ENCODE data around the gene TTC39C. TPM values are rescaled to one million over a fixed set of nuclear protein-coding genes. Genes with fewer than 3 reads are reported as not detected.
"Not testable (repeated sequence)": the region's sequence is repeated elsewhere in the genome, so short reads cannot be mapped to it uniquely, and the experiment has no call there.

The TTC39C gene
- total and polyA plus RNA-seq, 7 donors: 0.48 to 2.4 (median 1.2) TPM

DNA sequence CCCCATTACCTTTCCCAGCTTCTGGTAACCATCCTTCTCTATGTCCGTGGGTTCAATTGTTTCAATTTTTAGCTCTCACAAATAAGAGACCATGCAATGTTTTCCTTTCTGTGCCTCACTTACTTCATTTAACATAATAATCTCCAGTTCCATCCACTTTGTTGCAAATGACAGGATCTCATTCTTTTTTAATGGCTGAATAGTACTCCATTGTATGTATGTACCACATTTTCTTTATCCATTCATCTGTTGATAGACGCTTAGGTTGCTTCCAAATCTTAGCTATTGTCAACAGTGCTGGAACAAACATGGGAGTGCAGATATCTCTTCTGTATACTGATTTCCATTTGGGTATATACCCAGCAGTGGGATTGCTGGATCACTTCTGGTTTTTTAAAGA lies 126.1 kb downstream of the TTC39C start:
- no peak for ATAC-seq
- Histone ChIP-seq H3K27me3 (ENCODE audit: insufficient read depth in 3 of 3, low read length in 2 of 3) (peaks cover 0 to 6% (median 0%) of the 10 kb centered on the region in 3 donors), H3K9me3 (no peaks in the 10 kb centered on the region), H3K36me3 (ENCODE audit: insufficient read depth in 1 of 2, low read depth in 1 of 2) (peaks cover 0 to 4% of the 10 kb centered on the region in 2 donors), H3K4me3 (no peak overlapping the region), H3K4me1 (no peaks in the 10 kb centered on the region), H3K27ac (no peak overlapping the region)
- intact Hi-C loops (cut with DNase I): no loop called here
- TF ChIP-seq, protein P1, sequence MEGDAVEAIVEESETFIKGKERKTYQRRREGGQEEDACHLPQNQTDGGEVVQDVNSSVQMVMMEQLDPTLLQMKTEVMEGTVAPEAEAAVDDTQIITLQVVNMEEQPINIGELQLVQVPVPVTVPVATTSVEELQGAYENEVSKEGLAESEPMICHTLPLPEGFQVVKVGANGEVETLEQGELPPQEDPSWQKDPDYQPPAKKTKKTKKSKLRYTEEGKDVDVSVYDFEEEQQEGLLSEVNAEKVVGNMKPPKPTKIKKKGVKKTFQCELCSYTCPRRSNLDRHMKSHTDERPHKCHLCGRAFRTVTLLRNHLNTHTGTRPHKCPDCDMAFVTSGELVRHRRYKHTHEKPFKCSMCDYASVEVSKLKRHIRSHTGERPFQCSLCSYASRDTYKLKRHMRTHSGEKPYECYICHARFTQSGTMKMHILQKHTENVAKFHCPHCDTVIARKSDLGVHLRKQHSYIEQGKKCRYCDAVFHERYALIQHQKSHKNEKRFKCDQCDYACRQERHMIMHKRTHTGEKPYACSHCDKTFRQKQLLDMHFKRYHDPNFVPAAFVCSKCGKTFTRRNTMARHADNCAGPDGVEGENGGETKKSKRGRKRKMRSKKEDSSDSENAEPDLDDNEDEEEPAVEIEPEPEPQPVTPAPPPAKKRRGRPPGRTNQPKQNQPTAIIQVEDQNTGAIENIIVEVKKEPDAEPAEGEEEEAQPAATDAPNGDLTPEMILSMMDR (IDR thresholded peaks at IDR 0.05): no peak
- DNase-seq: no peak
- WGBS, 3 donors: 96 to 97% (median 96%) methylated on average over 2 of the region's 2 CpGs

DNA sequence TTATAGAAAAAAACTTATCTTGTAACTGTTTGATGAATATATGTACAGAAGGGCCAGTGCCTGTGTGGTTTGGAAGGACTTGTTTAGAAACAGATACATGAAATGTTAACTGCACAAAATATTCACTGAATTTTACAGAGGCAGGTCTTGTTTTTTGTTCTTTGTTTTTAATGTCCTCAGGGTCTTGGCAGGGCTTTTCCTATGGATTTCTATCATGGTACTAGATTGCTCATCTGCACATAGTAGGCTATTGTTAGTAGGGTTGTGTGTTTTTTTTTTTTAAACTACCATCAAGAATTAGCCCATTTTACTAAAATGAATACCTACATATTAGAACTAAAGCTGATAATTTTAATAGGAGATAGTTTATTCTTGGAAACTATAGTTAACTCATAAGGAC lies 127.8 kb downstream of the TTC39C start:
- H3K27ac ChIP-seq: no peak overlapping the region
- no peak for DNase-seq
- peaks cover 0 to 6% (median 0%) of the 10 kb centered on the region in 3 donors for H3K27me3 ChIP-seq (ENCODE audit: insufficient read depth in 3 of 3, low read length in 2 of 3)
- no peak overlapping the region for H3K4me3 ChIP-seq
- peaks cover 0 to 4% of the 10 kb centered on the region in 2 donors for H3K36me3 ChIP-seq (ENCODE audit: insufficient read depth in 1 of 2, low read depth in 1 of 2)
- ATAC-seq: no peak
- H3K9me3 ChIP-seq: no peaks in the 10 kb centered on the region
- intact Hi-C loops (cut with DNase I): no loop called here
- TF ChIP-seq, protein P1 (IDR thresholded peaks at IDR 0.05): no peak
- H3K4me1 ChIP-seq: no peaks in the 10 kb centered on the region

DNA sequence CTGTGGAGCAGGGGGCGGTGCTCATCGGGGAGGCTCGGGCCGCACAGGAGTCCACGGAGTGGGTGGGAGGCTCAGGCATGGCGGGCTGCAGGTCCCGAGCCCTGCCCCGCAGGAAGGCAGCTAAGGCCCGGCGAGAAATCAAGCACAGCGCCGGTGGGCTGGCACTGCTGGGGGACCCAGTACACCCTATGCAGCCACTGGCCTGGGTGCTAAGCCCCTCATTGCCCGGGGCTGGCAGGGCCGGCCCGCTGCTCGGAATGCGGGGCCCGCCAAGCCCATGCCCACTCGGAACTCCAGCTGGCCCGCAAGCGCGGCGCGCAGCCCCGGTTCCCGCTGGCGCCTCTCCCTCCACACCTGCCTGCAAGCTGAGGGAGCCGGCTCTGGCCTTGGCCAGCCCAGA lies 135.0 kb downstream of the TTC39C start:
- H3K27me3 ChIP-seq (ENCODE audit: insufficient read depth in 3 of 3, low read length in 2 of 3); H3K4me3 ChIP-seq; H3K27ac ChIP-seq; ATAC-seq; H3K9me3 ChIP-seq; intact Hi-C loops (cut with DNase I); H3K4me1 ChIP-seq; DNase-seq: not testable (repeated sequence)
- 96 to 99% (median 97%) methylated on average over 15 to 28 of the region's 28 CpGs for WGBS, 3 donors
- H3K36me3 ChIP-seq (ENCODE audit: insufficient read depth in 1 of 2, low read depth in 1 of 2): peaks cover 0 to 11% of the 10 kb centered on the region in 2 donors

DNA sequence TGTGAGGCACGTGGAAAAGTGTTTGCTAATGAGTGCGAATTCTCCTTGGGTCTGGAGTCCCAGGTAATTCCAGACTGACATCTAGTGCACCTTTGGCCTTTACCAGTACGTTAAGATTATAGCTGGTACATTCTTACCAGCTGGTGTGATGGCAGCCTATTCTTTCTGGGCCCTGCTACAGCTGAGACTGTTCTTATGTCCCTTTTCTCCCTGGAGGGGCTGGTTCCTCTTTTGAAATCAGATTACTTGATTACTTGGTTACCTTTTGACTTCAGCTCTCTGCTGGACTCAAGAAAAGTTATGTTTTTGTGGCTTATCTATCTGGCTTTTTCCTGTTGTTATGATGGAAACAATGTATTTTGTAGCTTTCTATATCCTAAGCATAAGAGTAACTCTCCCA lies 138.8 kb downstream of the TTC39C start:
- Histone ChIP-seq H3K36me3 (ENCODE audit: insufficient read depth in 1 of 2, low read depth in 1 of 2) (peaks cover 7 to 45% of the 10 kb centered on the region in 2 donors), H3K4me3 (no peak overlapping the region), H3K27me3 (ENCODE audit: insufficient read depth in 3 of 3, low read length in 2 of 3) (no peaks in the 10 kb centered on the region), H3K4me1 (no peaks in the 10 kb centered on the region), H3K27ac (no peak overlapping the region), H3K9me3 (no peaks in the 10 kb centered on the region)
- TF ChIP-seq, protein P1 (IDR thresholded peaks at IDR 0.05): no peak
- ATAC-seq (no peak), DNase-seq (no peak)
- 89 to 93% (median 90%) methylated on average over 3 of the region's 3 CpGs for WGBS, 3 donors
- intact Hi-C loops (cut with DNase I): no loop called here

DNA sequence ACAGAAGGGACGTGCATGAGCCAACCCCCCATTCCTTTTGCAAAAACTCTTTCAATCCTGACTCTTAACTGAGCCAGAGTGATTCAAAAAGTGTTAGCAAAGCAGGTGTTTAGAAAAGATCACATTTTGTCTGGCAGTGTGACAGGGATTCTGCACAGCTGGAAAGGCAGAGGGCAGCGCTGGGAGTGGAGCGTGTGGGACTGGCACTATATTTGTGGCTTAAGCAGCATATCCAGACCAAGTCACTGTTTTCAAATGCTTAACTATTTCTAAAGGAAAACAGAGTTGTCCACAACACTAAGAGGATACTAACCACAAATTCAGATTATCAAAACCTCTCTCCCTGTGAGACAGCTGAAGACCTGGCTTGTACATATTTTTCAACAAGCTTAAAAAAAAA lies 143.3 kb downstream of the TTC39C start:
- H3K27ac ChIP-seq: no peak overlapping the region
- no peak overlapping the region for H3K4me3 ChIP-seq
- no peaks in the 10 kb centered on the region for H3K4me1 ChIP-seq
- H3K36me3 ChIP-seq (ENCODE audit: insufficient read depth in 1 of 2, low read depth in 1 of 2): peaks cover 9 to 80% of the 10 kb centered on the region in 2 donors
- TF ChIP-seq, protein P1 (IDR thresholded peaks at IDR 0.05): no peak
- H3K9me3 ChIP-seq: no peaks in the 10 kb centered on the region
- intact Hi-C loops (cut with DNase I): no loop called here
- DNase-seq (no peak), ATAC-seq (no peak)
- no peaks in the 10 kb centered on the region for H3K27me3 ChIP-seq (ENCODE audit: insufficient read depth in 3 of 3, low read length in 2 of 3)
- 79 to 90% (median 84%) methylated on average over 3 of the region's 3 CpGs for WGBS, 3 donors
